CD8-positive, alpha-beta memory T cell (primary cell): ENCODE measurements around the gene ZNF646. TPM values are rescaled to one million over a fixed set of nuclear protein-coding genes. Genes with fewer than 3 reads are reported as not detected.

Experiments used
- CTCF ChIA-PET: fragments of 350-600 bp; sonication (Branson Sonifier 250); formaldehyde crosslinking; loops from one replicate; lab custom pipeline; 2021; ENCODE audit warnings: antibody characterized with exemption; lab: Charles Lee
- POLR2A ChIA-PET: fragments of 350-600 bp; sonication (Branson Sonifier 250); formaldehyde crosslinking; loops from one replicate; lab custom pipeline; 2021; ENCODE audit warnings: antibody characterized with exemption; lab: Charles Lee
- DNase-seq, 5 donors: peaks; one replicate each; pipeline versions ENCODE4 v3.0.0 to v3.0.0-alpha.2; 2020 to 2022; ENCODE audit warnings: mixed read lengths in 1 of 5
- H3K27ac ChIP-seq: one replicate; pipeline ENCODE4 v1.7.0; 2013; ENCODE audit warnings: low read depth, mild to moderate bottlenecking, low read length, moderate library complexity
- H3K27me3 ChIP-seq: 2 replicates; pipeline ENCODE4 v1.7.0; 2013; ENCODE audit warnings: low read length, mild to moderate bottlenecking; ENCODE audit not compliant: insufficient read depth, poor library complexity, severe bottlenecking
- H3K36me3 ChIP-seq: 2 replicates; pipeline ENCODE4 v1.7.0; 2013; ENCODE audit warnings: mild to moderate bottlenecking, low read length, moderate library complexity; ENCODE audit not compliant: insufficient read depth
- H3K4me1 ChIP-seq: 2 replicates; pipeline ENCODE4 v1.7.0; 2013; ENCODE audit warnings: mild to moderate bottlenecking, low read length, moderate library complexity; ENCODE audit not compliant: insufficient read depth
- H3K4me3 ChIP-seq: 2 replicates; pipeline ENCODE4 v1.7.0; 2013; ENCODE audit warnings: mild to moderate bottlenecking, low read length
- H3K9me3 ChIP-seq: 2 replicates; pipeline ENCODE4 v1.7.0; 2013; ENCODE audit warnings: mild to moderate bottlenecking, low read length
- H3K27ac Mint-ChIP-seq, 8 donors: one replicate each; pipeline ENCODE4 v1.8.0; 2020 to 2021; ENCODE audit warnings: mixed read lengths in 8 of 8, mild to moderate bottlenecking in 6 of 8, inconsistent platforms in 3 of 8, moderate library complexity in 3 of 8
- H3K27me3 Mint-ChIP-seq, 2 donors: one replicate each; pipeline ENCODE4 v1.8.0; 2020 to 2021; ENCODE audit warnings: mixed read lengths in 2 of 2, mild to moderate bottlenecking in 1 of 2, moderate library complexity in 1 of 2
- H3K36me3 Mint-ChIP-seq, 3 donors: one replicate each; pipeline ENCODE4 v1.8.0; 2020 to 2021; ENCODE audit warnings: mixed read lengths in 3 of 3, inconsistent platforms in 1 of 3, mild to moderate bottlenecking in 1 of 3
- H3K4me1 Mint-ChIP-seq, 3 donors: one replicate each; pipeline ENCODE4 v1.8.0; 2020 to 2021; ENCODE audit warnings: mixed read lengths in 3 of 3, inconsistent platforms in 1 of 3, mild to moderate bottlenecking in 1 of 3
- H3K4me3 Mint-ChIP-seq, 7 donors: one replicate each; pipeline ENCODE4 v1.8.0; 2020 to 2021; ENCODE audit warnings: mixed read lengths in 7 of 7, mild to moderate bottlenecking in 6 of 7, moderate library complexity in 4 of 7, inconsistent platforms in 2 of 7
- H3K9me3 Mint-ChIP-seq, 5 donors: one replicate each; pipeline ENCODE4 v1.8.0; 2020 to 2022; ENCODE audit warnings: mixed read lengths in 5 of 5, mild to moderate bottlenecking in 3 of 5, moderate library complexity in 2 of 5, inconsistent platforms in 1 of 5
- polyA plus RNA-seq: library from polyadenylated mRNA; unstranded; fragments of 300-500 nt; fragmentation: Illumina TruSeq; gene quantifications from one replicate; pipeline ENCODE4 v1.2.3, GENCODE V29; 2021
- total RNA-seq, 2 experiments: library from RNA; stranded (reverse); gene quantifications; one replicate each; pipeline ENCODE4 v1.2.3, GENCODE V29; 2021

The ZNF646 gene
- total and polyA plus RNA-seq, 3 experiments from 2014 or later, result 9.3 to 25.9 (median 23.4) TPM

DNA sequence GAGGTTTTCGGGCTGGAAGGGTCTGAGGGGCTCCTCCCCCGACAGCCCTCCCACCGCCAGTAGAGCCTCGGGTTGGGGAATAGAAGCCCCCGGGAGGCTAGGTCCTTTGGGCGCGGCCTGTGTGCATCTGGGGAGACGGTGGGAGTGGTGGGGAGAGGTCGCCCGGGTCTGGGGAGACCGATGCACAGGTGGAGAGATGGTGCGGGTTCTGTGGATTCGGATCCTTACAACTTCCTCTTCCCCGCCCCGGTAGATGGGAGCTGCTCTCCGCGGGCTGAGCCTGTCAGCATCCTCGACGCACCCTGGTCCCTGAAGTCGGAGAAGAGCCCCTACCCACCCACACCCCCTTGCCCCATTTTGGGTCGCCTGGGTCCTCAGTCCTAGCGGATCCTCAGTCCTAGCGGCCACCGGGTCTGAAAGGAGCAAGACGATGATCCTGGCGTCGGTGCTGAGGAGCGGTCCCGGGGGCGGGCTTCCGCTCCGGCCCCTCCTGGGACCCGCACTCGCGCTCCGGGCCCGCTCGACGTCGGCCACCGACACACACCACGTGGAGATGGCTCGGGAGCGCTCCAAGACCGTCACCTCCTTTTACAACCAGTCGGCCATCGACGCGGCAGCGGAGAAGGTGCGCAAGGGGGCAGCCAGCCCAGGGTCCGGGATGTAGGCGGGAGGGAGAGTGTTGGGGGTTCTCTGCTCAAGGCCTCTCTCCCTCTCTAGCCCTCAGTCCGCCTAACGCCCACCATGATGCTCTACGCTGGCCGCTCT, 34.8 kb downstream of the ZNF646 start:
- no peak for DNase-seq
- Histone ChIP-seq H3K27ac (peak overlapping the region; percentile 75), H3K36me3 (no peaks in the 10 kb centered on the region), H3K9me3 (no peaks in the 10 kb centered on the region), H3K4me3 (peak overlapping the region; percentile 68), H3K4me1 (peaks cover 11% of the 10 kb centered on the region), H3K27me3 (no peaks in the 10 kb centered on the region)
- H3K4me1 Mint-ChIP-seq, result peaks cover 16 to 21% (median 17%) of the 10 kb centered on the region in 3 donors
- peak overlapping the region in 4 of 8 donors; percentile 32 to 87 (median 70) for H3K27ac Mint-ChIP-seq
- ChIA-PET POLR2A (interaction anchor here (2.6 kb wide), 1 partner anchor 9 kb away, joined by 12 read pairs; the partner anchor contains the start of gene KAT8), CTCF (no interaction called here)
- peaks cover 0 to 34% (median 0%) of the 10 kb centered on the region in 3 donors for H3K36me3 Mint-ChIP-seq
- peak overlapping the region; percentile 77 to 84 (median 82) for H3K4me3 Mint-ChIP-seq
- H3K9me3 Mint-ChIP-seq, result no peaks in the 10 kb centered on the region
- no peaks in the 10 kb centered on the region for H3K27me3 Mint-ChIP-seq

- Mint-ChIP-seq H3K9me3 (no peaks in the 10 kb centered on the region), H3K27me3 (no peaks in the 10 kb centered on the region), H3K27ac (peak overlapping the region in 4 of 8 donors; percentile 54 to 87 (median 74)), H3K4me1 (peaks cover 16 to 21% (median 17%) of the 10 kb centered on the region in 3 donors), H3K36me3 (peaks cover 0 to 34% (median 0%) of the 10 kb centered on the region in 3 donors), H3K4me3 (peak overlapping the region; percentile 77 to 84 (median 82))
- ChIA-PET POLR2A (interaction anchor here (2.6 kb wide), 1 partner anchor 8 kb away, joined by 12 read pairs; the partner anchor contains the start of gene KAT8), CTCF (interaction anchor here (0.9 kb wide), 1 partner anchor 33 kb away, joined by 4 read pairs; no protein-coding TSS in a partner anchor)
- Histone ChIP-seq H3K27me3 (no peaks in the 10 kb centered on the region), H3K27ac (no peak overlapping the region), H3K4me1 (peaks cover 11% of the 10 kb centered on the region), H3K9me3 (no peaks in the 10 kb centered on the region), H3K36me3 (no peaks in the 10 kb centered on the region), H3K4me3 (no peak overlapping the region)
- DNase-seq, result no peak
These were observed 35.4 kb downstream of the ZNF646 start for GRCh38 chr16:31109622-31110021.

GRCh38 chr16:31110106-31111034, 36.1 kb downstream of the ZNF646 start:
- peaks cover 11% of the 10 kb centered on the region for H3K4me1 ChIP-seq
- Mint-ChIP-seq H3K4me3 (peak overlapping the region; percentile 39 to 84 (median 54)), H3K4me1 (peaks cover 16 to 21% (median 17%) of the 10 kb centered on the region in 3 donors), H3K9me3 (no peaks in the 10 kb centered on the region), H3K27ac (peak overlapping the region in 5 of 8 donors; percentile 17 to 84 (median 68)), H3K36me3 (peaks cover 0 to 34% (median 0%) of the 10 kb centered on the region in 3 donors), H3K27me3 (no peaks in the 10 kb centered on the region)
- H3K9me3 ChIP-seq, result no peaks in the 10 kb centered on the region
- H3K27me3 ChIP-seq, result no peaks in the 10 kb centered on the region
- ChIA-PET POLR2A (no interaction called here), CTCF (interaction anchor here (0.9 kb wide), 1 partner anchor 32 kb away, joined by 4 read pairs; no protein-coding TSS in a partner anchor)
- H3K4me3 ChIP-seq, result no peak overlapping the region
- DNase-seq, result no peak
- H3K36me3 ChIP-seq, result no peaks in the 10 kb centered on the region
- H3K27ac ChIP-seq, result no peak overlapping the region

- H3K9me3 ChIP-seq, result no peaks in the 10 kb centered on the region
- no peaks in the 10 kb centered on the region for H3K36me3 ChIP-seq
- no peaks in the 10 kb centered on the region for H3K27me3 ChIP-seq
- no peak overlapping the region for H3K4me3 ChIP-seq
- peaks cover 13 to 17% (median 14%) of the 10 kb centered on the region in 3 donors for H3K4me1 Mint-ChIP-seq
- peak overlapping the region in 1 of 7 donors; percentile 24 for H3K4me3 Mint-ChIP-seq
- H3K27ac Mint-ChIP-seq, result peak overlapping the region in 1 of 8 donors; percentile 89
- ChIA-PET POLR2A (no interaction called here), CTCF (interaction anchor here (2.1 kb wide), 1 partner anchor 30 kb away, joined by 8 read pairs; no protein-coding TSS in a partner anchor)
- DNase-seq, result no peak
- H3K27ac ChIP-seq, result no peak overlapping the region
- no peaks in the 10 kb centered on the region for H3K27me3 Mint-ChIP-seq
- H3K4me1 ChIP-seq, result peaks cover 11% of the 10 kb centered on the region
- H3K9me3 Mint-ChIP-seq, result no peaks in the 10 kb centered on the region
- peaks cover 0 to 34% (median 0%) of the 10 kb centered on the region in 3 donors for H3K36me3 Mint-ChIP-seq
These were observed 37.8 kb downstream of the ZNF646 start for GRCh38 chr16:31111881-31112466.

DNA sequence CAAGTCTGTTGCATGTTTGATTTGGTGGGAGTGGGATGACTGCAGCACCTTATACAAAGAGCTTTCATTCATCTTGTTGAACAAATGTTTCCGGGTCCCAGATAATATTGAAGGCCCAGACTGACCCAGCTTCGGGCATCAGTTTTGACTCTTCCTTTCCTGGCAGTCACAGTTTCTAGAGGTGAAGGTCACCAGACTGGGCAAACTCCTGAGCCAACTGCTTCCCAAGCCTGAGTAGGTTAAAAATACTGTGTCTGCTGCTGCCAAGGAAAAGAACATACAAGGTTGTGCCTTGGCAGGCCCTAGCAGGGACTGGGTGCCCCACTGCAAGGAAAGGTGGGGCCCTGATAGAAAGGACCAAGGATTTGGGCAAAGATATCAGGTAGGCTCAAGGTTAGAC, 38.5 kb downstream of the ZNF646 start:
- Histone ChIP-seq H3K36me3 (no peaks in the 10 kb centered on the region), H3K9me3 (no peaks in the 10 kb centered on the region), H3K4me3 (no peak overlapping the region), H3K4me1 (peaks cover 10% of the 10 kb centered on the region), H3K27me3 (no peaks in the 10 kb centered on the region), H3K27ac (no peak overlapping the region)
- Mint-ChIP-seq H3K9me3 (no peaks in the 10 kb centered on the region), H3K36me3 (peaks cover 0 to 37% (median 0%) of the 10 kb centered on the region in 3 donors), H3K27me3 (no peaks in the 10 kb centered on the region), H3K4me1 (peaks cover 13 to 17% (median 14%) of the 10 kb centered on the region in 3 donors), H3K4me3 (peak overlapping the region in 1 of 7 donors; percentile 24), H3K27ac (peak overlapping the region in 2 of 8 donors; percentile 30 to 50)
- DNase-seq, result no peak
- ChIA-PET CTCF (interaction anchor here (2.1 kb wide), 1 partner anchor 30 kb away, joined by 8 read pairs; no protein-coding TSS in a partner anchor), POLR2A (no interaction called here)

- H3K9me3 ChIP-seq, result no peaks in the 10 kb centered on the region
- ChIA-PET POLR2A (interaction anchor here (0.6 to 0.7 kb wide), 2 partner anchors 29 to 68 kb away, joined by 3 read pairs; no protein-coding TSS in a partner anchor), CTCF (interaction anchor here (0.5 to 2.1 kb wide), 4 partner anchors 29 to 346 kb away, joined by 3 to 8 read pairs (median 4); partner anchors contain the start of gene ARMC5)
- H3K27ac Mint-ChIP-seq, result peak overlapping the region in 6 of 8 donors; percentile 7 to 84 (median 28)
- H3K4me3 Mint-ChIP-seq, result peak overlapping the region in 2 of 7 donors; percentile 24 to 82
- no peaks in the 10 kb centered on the region for H3K27me3 ChIP-seq
- peaks cover 0 to 43% (median 0%) of the 10 kb centered on the region in 3 donors for H3K36me3 Mint-ChIP-seq
- no peaks in the 10 kb centered on the region for H3K9me3 Mint-ChIP-seq
- H3K4me1 Mint-ChIP-seq, result peaks cover 15 to 19% (median 15%) of the 10 kb centered on the region in 3 donors
- no peak overlapping the region for H3K27ac ChIP-seq
- H3K36me3 ChIP-seq, result no peaks in the 10 kb centered on the region
- no peak for DNase-seq
- H3K27me3 Mint-ChIP-seq, result no peaks in the 10 kb centered on the region
- peaks cover 11% of the 10 kb centered on the region for H3K4me1 ChIP-seq
- no peak overlapping the region for H3K4me3 ChIP-seq
These were observed 39.2 kb downstream of the ZNF646 start for GRCh38 chr16:31113121-31114120.
